Type B pancreatic cell (in vitro differentiated cells): ENCODE measurements around the gene SOX13. TPM values are rescaled to one million over a fixed set of nuclear protein-coding genes. Genes with fewer than 3 reads are reported as not detected.

Experiments
- DNase-seq: peaks from one replicate; pipeline ENCODE4 v3.0.0; 2021; ENCODE audit warnings: mixed read lengths; ENCODE audit not compliant: unreplicated experiment; ENCODE audit errors: extremely low spot score
- H3K27ac Mint-ChIP-seq: 2 replicates; pipeline ENCODE4 v1.8.0; 2021; ENCODE audit warnings: mild to moderate bottlenecking, mixed read lengths
- H3K27me3 Mint-ChIP-seq: 2 replicates; pipeline ENCODE4 v1.8.0; 2021; ENCODE audit warnings: mixed read lengths
- H3K36me3 Mint-ChIP-seq: 2 replicates; pipeline ENCODE4 v1.8.0; 2021; ENCODE audit warnings: mixed read lengths
- H3K4me1 Mint-ChIP-seq: one replicate; pipeline ENCODE4 v1.8.0; 2021; ENCODE audit warnings: mixed read lengths; ENCODE audit not compliant: unreplicated experiment
- H3K4me3 Mint-ChIP-seq: 2 replicates; pipeline ENCODE4 v1.8.0; 2021; ENCODE audit warnings: mild to moderate bottlenecking, mixed read lengths
- H3K9me3 Mint-ChIP-seq: 2 replicates; pipeline ENCODE4 v1.8.0; 2021; ENCODE audit warnings: mixed read lengths
- total RNA-seq: library from RNA; stranded (reverse); gene quantifications from 2 replicates; pipeline ENCODE4 v1.2.1, GENCODE V29; 2021; ENCODE audit warnings: low replicate concordance
- TF ChIP-seq, protein P1 (sequence below): fragments of 200-600 bp; sonication (generic); conservative IDR thresholded peaks from 2 replicates; pipeline ENCODE4 v1.5.0; 2021; ENCODE audit warnings: antibody characterized with exemption, mild to moderate bottlenecking

The SOX13 gene
- total RNA-seq, 1 donor from 2014 or later, result 39.4 TPM

DNA sequence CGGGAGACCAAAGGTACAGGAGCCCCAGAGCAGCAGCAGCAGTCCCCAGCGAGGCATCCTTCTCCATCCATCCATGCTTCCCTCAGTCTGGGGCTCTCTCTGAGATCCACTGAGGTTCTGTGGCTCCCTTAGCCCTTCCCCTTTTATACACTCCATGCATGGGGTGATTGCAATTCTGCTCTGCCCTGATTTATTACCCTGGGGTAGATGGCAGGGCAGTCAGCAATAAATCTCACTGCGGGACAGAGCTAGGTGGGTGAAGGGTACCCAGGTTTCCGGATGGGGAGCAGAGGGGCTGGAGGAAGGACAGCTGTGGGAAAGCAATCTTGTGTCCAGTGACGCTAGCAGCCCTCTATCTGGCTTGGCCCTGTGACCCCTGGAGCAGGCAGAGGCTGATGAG, 93.3 kb downstream of the SOX13 start, which contains the start of gene REN:
TSS of gene REN (minus strand) at position 119 of the 400 bp plus-strand sequence. CDS start at position 75, 44 bp downstream.
- peaks cover 5% of the 10 kb centered on the region for H3K4me1 Mint-ChIP-seq
- H3K9me3 Mint-ChIP-seq, result no peaks in the 10 kb centered on the region
- TF ChIP-seq, protein P1, sequence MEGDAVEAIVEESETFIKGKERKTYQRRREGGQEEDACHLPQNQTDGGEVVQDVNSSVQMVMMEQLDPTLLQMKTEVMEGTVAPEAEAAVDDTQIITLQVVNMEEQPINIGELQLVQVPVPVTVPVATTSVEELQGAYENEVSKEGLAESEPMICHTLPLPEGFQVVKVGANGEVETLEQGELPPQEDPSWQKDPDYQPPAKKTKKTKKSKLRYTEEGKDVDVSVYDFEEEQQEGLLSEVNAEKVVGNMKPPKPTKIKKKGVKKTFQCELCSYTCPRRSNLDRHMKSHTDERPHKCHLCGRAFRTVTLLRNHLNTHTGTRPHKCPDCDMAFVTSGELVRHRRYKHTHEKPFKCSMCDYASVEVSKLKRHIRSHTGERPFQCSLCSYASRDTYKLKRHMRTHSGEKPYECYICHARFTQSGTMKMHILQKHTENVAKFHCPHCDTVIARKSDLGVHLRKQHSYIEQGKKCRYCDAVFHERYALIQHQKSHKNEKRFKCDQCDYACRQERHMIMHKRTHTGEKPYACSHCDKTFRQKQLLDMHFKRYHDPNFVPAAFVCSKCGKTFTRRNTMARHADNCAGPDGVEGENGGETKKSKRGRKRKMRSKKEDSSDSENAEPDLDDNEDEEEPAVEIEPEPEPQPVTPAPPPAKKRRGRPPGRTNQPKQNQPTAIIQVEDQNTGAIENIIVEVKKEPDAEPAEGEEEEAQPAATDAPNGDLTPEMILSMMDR, result no peak
- no peak for DNase-seq
- H3K4me3 Mint-ChIP-seq, result no peak within 1 kb of the TSS
- H3K27me3 Mint-ChIP-seq, result peaks cover 3% of the 10 kb centered on the region
- no peaks in the 10 kb centered on the region for H3K36me3 Mint-ChIP-seq
- H3K27ac Mint-ChIP-seq, result no peak within 1 kb of the TSS

DNA sequence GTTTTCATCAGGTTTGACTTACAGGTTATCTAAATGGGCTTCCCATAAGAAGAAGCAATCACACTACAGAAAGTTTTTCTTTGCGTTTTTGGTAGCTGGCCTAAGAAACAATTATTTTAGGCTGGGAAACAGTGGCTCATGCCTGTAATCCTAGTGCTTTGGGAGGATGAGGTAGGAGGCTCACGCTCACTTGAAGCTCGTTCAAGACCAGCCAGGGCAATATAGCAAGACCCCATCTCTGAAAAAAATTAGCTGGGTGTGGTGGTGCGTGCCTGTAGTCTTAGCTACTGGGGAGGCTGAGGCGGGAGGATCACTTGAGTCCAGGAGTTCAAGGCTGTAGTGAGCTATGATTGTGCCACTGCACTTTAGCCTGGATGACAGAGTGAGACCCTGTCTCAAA, 94.8 kb downstream of the SOX13 start:
- H3K4me1 Mint-ChIP-seq, result no peaks in the 10 kb centered on the region
- DNase-seq, result no peak
- H3K4me3 Mint-ChIP-seq, result no peak overlapping the region
- no peaks in the 10 kb centered on the region for H3K9me3 Mint-ChIP-seq
- H3K36me3 Mint-ChIP-seq, result no peaks in the 10 kb centered on the region
- TF ChIP-seq, protein P1, result no peak
- no peaks in the 10 kb centered on the region for H3K27me3 Mint-ChIP-seq
- no peak overlapping the region for H3K27ac Mint-ChIP-seq

DNA sequence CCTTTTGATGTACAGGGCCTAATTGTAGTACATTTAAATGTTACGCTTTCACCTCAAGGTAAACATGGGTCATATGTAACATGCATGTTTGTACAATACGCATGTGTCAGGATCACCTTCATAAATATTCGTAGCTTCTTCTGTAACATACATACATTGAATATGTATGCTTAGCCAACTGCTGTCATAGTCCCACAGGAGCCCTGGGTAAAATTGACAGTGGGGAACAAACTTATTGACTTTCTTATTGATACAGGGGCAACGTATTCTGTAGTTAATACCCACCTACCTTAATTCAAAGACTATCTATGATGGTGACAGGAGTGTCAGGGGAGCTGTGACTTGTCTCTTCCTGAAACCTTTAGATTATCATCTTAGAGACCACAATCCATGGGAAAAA, 96.9 kb downstream of the SOX13 start:
- Mint-ChIP-seq H3K27ac (no peak overlapping the region), H3K27me3 (no peaks in the 10 kb centered on the region), H3K36me3 (no peaks in the 10 kb centered on the region), H3K4me3 (no peak overlapping the region), H3K4me1 (no peaks in the 10 kb centered on the region), H3K9me3 (no peaks in the 10 kb centered on the region)
- TF ChIP-seq, protein P1, result no peak
- DNase-seq, result no peak

DNA sequence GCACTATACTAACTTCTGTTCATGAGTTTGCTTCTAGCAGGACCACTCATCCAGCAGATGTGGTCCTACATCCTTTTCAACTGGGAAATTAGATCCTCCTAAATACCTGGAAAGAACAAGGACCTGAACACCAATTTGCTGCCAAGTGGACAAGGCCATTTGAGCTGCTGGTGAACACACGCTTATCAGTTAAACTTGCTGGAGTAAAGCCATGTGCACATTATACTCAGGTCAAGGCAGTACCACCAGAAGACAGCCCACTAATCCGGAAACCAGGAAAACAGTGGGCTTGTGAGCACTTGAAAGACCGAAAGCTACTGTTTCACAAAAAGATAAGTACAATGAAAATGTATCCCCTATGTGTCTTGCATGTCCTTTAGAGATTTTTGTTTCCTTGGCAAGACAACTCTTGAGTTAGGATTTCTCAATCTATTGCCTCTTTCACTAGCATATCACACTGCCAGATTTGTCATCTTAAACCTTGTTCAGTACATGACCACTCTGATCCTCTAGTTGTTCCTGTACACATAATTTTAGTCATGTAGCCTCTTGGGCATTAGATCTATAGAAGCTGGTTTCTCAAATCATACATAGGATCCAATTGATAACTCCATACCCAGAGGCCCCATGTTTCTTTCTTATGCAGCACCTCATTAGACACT, 97.7 kb downstream of the SOX13 start:
- DNase-seq, result no peak
- H3K36me3 Mint-ChIP-seq, result no peaks in the 10 kb centered on the region
- no peaks in the 10 kb centered on the region for H3K4me1 Mint-ChIP-seq
- no peak overlapping the region for H3K27ac Mint-ChIP-seq
- H3K4me3 Mint-ChIP-seq, result no peak overlapping the region
- no peaks in the 10 kb centered on the region for H3K9me3 Mint-ChIP-seq
- H3K27me3 Mint-ChIP-seq, result no peaks in the 10 kb centered on the region
- TF ChIP-seq, protein P1, result no peak

DNA sequence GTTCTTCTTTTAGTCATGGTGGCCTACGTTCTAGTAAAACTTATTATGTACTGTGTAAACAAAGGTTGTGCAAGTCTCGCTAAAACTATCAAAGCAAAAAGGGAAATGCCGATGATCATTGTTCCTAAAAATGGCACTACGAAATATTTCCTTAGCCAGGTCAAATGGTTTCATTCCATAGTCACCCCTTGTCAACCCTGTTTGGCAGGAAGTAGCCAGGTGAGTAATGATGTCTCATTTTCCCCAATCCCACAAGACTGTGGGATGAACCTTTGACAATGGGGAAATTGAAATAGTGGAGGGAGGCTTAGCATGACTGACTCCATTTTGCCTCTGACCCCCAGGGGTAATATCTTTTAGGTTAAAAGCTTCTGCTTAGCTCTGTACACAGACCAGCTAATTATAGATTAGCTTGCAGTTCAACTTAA, 98.8 kb downstream of the SOX13 start:
- H3K27me3 Mint-ChIP-seq, result no peaks in the 10 kb centered on the region
- no peaks in the 10 kb centered on the region for H3K36me3 Mint-ChIP-seq
- TF ChIP-seq, protein P1, result no peak
- no peak overlapping the region for H3K27ac Mint-ChIP-seq
- no peak for DNase-seq
- H3K4me3 Mint-ChIP-seq, result no peak overlapping the region
- H3K9me3 Mint-ChIP-seq, result no peaks in the 10 kb centered on the region
- H3K4me1 Mint-ChIP-seq, result no peaks in the 10 kb centered on the region
